HEK293 (cell line): ENCODE data around the gene PROSER3.

Experiments
- CTCF ChIA-PET: fragments of 350-600 bp; formaldehyde crosslinking; extraction: SDS; loops from one replicate; lab custom pipeline; 2021; ENCODE audit warnings: antibody characterized with exemption; lab: Yijun Ruan, JAX
- POLR2A ChIA-PET: fragments of 300-600 bp; formaldehyde crosslinking; extraction: SDS; loops from one replicate; lab custom pipeline; 2020; ENCODE audit warnings: antibody characterized with exemption, inconsistent platforms; lab: Yijun Ruan, JAX
- H3K27ac ChIP-seq: fragments of 200-500 bp; sonication (Bioruptor generic); 2 replicates; pipeline ENCODE4 v1.5.1; 2014; ENCODE audit warnings: low read depth, low read length, control low read depth, inconsistent platforms; ENCODE audit errors: extremely low read depth
- H3K36me3 ChIP-seq, 2 experiments: fragments of 200-500 bp in 1 of 2; sonication (Bioruptor generic) in 1 of 2; 1 replicate in 1 of 2; 2 replicates in 1 of 2; pipeline ENCODE4 v1.5.1; 2014 to 2017; ENCODE audit warnings: inconsistent platforms in 2 of 2, low read length in 2 of 2; ENCODE audit not compliant: control insufficient read depth in 2 of 2, insufficient read depth in 1 of 2
- H3K4me1 ChIP-seq: fragments of 200-500 bp; sonication (Bioruptor generic); 2 replicates; pipeline ENCODE4 v1.5.1; 2014; ENCODE audit warnings: mild to moderate bottlenecking, low read length, inconsistent platforms; ENCODE audit not compliant: control insufficient read depth, insufficient read depth
- H3K4me3 ChIP-seq: 2 replicates; pipeline ENCODE4 v1.5.1; 2011; ENCODE audit warnings: low read depth, mild to moderate bottlenecking, control low read depth, low read length, moderate library complexity
- H3K9me3 ChIP-seq: fragments of 200-500 bp; sonication (Bioruptor generic); 2 replicates; pipeline ENCODE4 v1.5.1; 2014; ENCODE audit warnings: low read depth, low read length, inconsistent platforms; ENCODE audit not compliant: control insufficient read depth, insufficient read depth
- GFI1B ChIP-seq: fragments of 450-650 bp; formaldehyde crosslinking; IDR thresholded peaks from 2 replicates; pipeline ENCODE4 v1.5.1; 2016; ENCODE audit warnings: missing biosample characterization, missing genetic modification characterization
- GLI2 ChIP-seq: fragments of 450-650 bp; formaldehyde crosslinking; IDR thresholded peaks from 2 replicates; pipeline ENCODE4; 2017; ENCODE audit warnings: missing biosample characterization, missing genetic modification characterization, low read depth, borderline replicate concordance
- GLI4 ChIP-seq: fragments of 450-650 bp; formaldehyde crosslinking; IDR thresholded peaks from 2 replicates; pipeline ENCODE4 v1.5.1; 2016; ENCODE audit warnings: missing biosample characterization, missing genetic modification characterization
- ZFP37 ChIP-seq: fragments of 450-650 bp; formaldehyde crosslinking; IDR thresholded peaks from 2 replicates; pipeline ENCODE4 v1.5.1; 2016; ENCODE audit warnings: missing biosample characterization, missing genetic modification characterization
- ZNF132 ChIP-seq: fragments of 450-650 bp; formaldehyde crosslinking; IDR thresholded peaks from 2 replicates; pipeline ENCODE4 v1.5.1; 2017; ENCODE audit warnings: missing biosample characterization, missing genetic modification characterization, borderline replicate concordance
- ZNF169 ChIP-seq: fragments of 450-650 bp; formaldehyde crosslinking; IDR thresholded peaks from 2 replicates; pipeline ENCODE4 v1.5.1; 2016; ENCODE audit warnings: missing biosample characterization, missing genetic modification characterization
- ZNF248 ChIP-seq: fragments of 450-650 bp; formaldehyde crosslinking; IDR thresholded peaks from 2 replicates; pipeline ENCODE4 v1.5.1; 2017; ENCODE audit warnings: missing biosample characterization, missing genetic modification characterization
- ZNF416 ChIP-seq: fragments of 450-650 bp; formaldehyde crosslinking; IDR thresholded peaks from 2 replicates; pipeline ENCODE4 v1.5.1; 2016; ENCODE audit warnings: missing biosample characterization, missing genetic modification characterization
- ZNF423 ChIP-seq: fragments of 450-650 bp; formaldehyde crosslinking; IDR thresholded peaks from 2 replicates; pipeline ENCODE4 v1.5.1; 2016; ENCODE audit warnings: missing biosample characterization, missing genetic modification characterization
- ZNF426 ChIP-seq: fragments of 450-650 bp; formaldehyde crosslinking; IDR thresholded peaks from 2 replicates; pipeline ENCODE4 v1.5.1; 2017; ENCODE audit warnings: missing biosample characterization, missing genetic modification characterization, mild to moderate bottlenecking, inconsistent platforms, moderate library complexity
- ZNF473 ChIP-seq: fragments of 450-650 bp; formaldehyde crosslinking; IDR thresholded peaks from 2 replicates; pipeline ENCODE4 v1.5.1; 2017; ENCODE audit warnings: missing biosample characterization, missing genetic modification characterization
- ZNF529 ChIP-seq: fragments of 450-650 bp; formaldehyde crosslinking; IDR thresholded peaks from 2 replicates; pipeline ENCODE4 v1.5.1; 2017; ENCODE audit warnings: missing genetic modification characterization, missing biosample characterization; ENCODE audit not compliant: insufficient replicate concordance
- ZNF549 ChIP-seq: fragments of 450-650 bp; IDR thresholded peaks from 2 replicates; pipeline ENCODE4 v1.5.1; 2018; ENCODE audit warnings: missing biosample characterization, missing genetic modification characterization, mild to moderate bottlenecking, inconsistent platforms, moderate library complexity
- ZNF558 ChIP-seq: fragments of 450-650 bp; formaldehyde crosslinking; IDR thresholded peaks from 2 replicates; pipeline ENCODE4 v1.5.1; 2016; ENCODE audit warnings: missing biosample characterization, missing genetic modification characterization
- ZNF560 ChIP-seq: fragments of 450-650 bp; formaldehyde crosslinking; IDR thresholded peaks from 2 replicates; pipeline ENCODE4 v1.5.1; 2017; ENCODE audit warnings: missing biosample characterization, missing genetic modification characterization, borderline replicate concordance
- ZNF600 ChIP-seq: fragments of 450-650 bp; formaldehyde crosslinking; IDR thresholded peaks from 2 replicates; pipeline ENCODE4 v1.5.1; 2016; ENCODE audit warnings: missing biosample characterization, missing genetic modification characterization
- ZNF610 ChIP-seq: fragments of 450-650 bp; formaldehyde crosslinking; IDR thresholded peaks from 2 replicates; pipeline ENCODE4 v1.5.1; 2016; ENCODE audit warnings: missing biosample characterization, missing genetic modification characterization, borderline replicate concordance
- ZNF747 ChIP-seq: fragments of 450-650 bp; formaldehyde crosslinking; IDR thresholded peaks from 2 replicates; pipeline ENCODE4 v1.5.1; 2016; ENCODE audit warnings: missing biosample characterization, missing genetic modification characterization
- ZNF843 ChIP-seq: fragments of 450-650 bp; formaldehyde crosslinking; IDR thresholded peaks from 2 replicates; pipeline ENCODE4 v1.5.1; 2016; ENCODE audit warnings: missing biosample characterization, missing genetic modification characterization
- TF ChIP-seq, protein P1 (sequence below): fragments of 450-650 bp; formaldehyde crosslinking; IDR thresholded peaks from 2 replicates; pipeline ENCODE4 v1.5.1; 2016; ENCODE audit warnings: missing biosample characterization, missing genetic modification characterization
- TF ChIP-seq, protein P2 (sequence below): fragments of 450-650 bp; formaldehyde crosslinking; IDR thresholded peaks from 2 replicates; pipeline ENCODE4 v1.5.1; 2016; ENCODE audit warnings: missing biosample characterization, missing genetic modification characterization
- TF ChIP-seq, protein P3 (sequence below): fragments of 450-650 bp; formaldehyde crosslinking; conservative IDR thresholded peaks from 2 replicates; pipeline ENCODE4 v1.5.1; 2016; ENCODE audit warnings: low read depth, missing biosample characterization, missing genetic modification characterization
- TF ChIP-seq, protein P4 (sequence below): fragments of 450-650 bp; formaldehyde crosslinking; IDR thresholded peaks from 2 replicates; pipeline ENCODE4 v1.5.1; 2016; ENCODE audit warnings: missing biosample characterization, missing genetic modification characterization

Gene PROSER3

DNA sequence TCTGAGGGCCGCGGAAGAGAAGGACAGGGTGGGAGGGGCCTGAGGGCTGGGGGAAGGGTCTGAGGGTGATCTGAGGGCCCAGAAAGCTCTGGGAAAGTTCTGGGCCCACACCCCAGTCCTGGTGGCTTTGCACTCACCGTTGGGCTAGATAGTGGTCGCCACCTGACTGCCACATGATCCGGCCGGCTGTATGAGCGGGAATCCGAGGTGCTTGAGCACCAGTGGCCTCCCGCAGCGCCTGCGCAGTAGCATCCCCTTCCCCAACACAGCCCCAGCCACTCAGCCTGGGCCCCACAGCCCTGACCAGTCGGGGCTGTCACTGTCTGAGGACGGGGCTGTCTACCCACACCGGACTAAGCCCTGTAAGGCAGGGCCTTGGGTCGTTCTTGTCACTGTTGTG is 39.7 kb downstream of the PROSER3 start:
- no peaks in the 10 kb centered on the region; a peak in 1 of 3 replicates for H3K36me3 ChIP-seq
- POLR2A ChIA-PET, result interaction anchor here (0.7 kb wide), 1 partner anchor 150 kb away, joined by 4 read pairs; the partner anchor contains the start of gene COX6B1
- no peaks in the 10 kb centered on the region for H3K4me1 ChIP-seq
- no peak overlapping the region for H3K27ac ChIP-seq
- H3K4me3 ChIP-seq, result no peak overlapping the region
- H3K9me3 ChIP-seq, result no peaks in the 10 kb centered on the region
- CTCF ChIA-PET, result interaction anchor here (0.5 to 0.8 kb wide), 3 partner anchors 12 to 1158 kb away, joined by 3 to 4 read pairs (median 3); no protein-coding TSS in a partner anchor
- TF ChIP-seq GLI2 (tag by site-specific recombination) (no peak), ZNF747 (no peak), ZNF473 (tag by site-specific recombination) (no peak), ZNF843 (tag by site-specific recombination) (no peak), ZNF610 (tag by site-specific recombination) (no peak), ZNF529 (tag by site-specific recombination) (no peak), ZFP37 (tag by site-specific recombination) (no peak), ZNF423 (tag by site-specific recombination) (no peak), ZNF169 (tag by site-specific recombination) (no peak), ZNF560 (tag by site-specific recombination) (no peak), GFI1B (tag by site-specific recombination) (no peak), ZNF416 (tag by site-specific recombination) (no peak), ZNF248 (tag by site-specific recombination) (no peak), ZNF549 (tag by site-specific recombination) (no peak), GLI4 (no peak), ZNF558 (tag by site-specific recombination) (no peak), ZNF426 (tag by site-specific recombination) (no peak)
- TF ChIP-seq, protein P1, sequence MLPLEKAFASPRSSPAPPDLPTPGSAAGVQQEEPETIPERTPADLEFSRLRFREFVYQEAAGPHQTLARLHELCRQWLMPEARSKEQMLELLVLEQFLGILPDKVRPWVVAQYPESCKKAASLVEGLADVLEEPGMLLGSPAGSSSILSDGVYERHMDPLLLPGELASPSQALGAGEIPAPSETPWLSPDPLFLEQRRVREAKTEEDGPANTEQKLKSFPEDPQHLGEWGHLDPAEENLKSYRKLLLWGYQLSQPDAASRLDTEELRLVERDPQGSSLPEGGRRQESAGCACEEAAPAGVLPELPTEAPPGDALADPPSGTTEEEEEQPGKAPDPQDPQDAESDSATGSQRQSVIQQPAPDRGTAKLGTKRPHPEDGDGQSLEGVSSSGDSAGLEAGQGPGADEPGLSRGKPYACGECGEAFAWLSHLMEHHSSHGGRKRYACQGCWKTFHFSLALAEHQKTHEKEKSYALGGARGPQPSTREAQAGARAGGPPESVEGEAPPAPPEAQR, result no peak
- TF ChIP-seq, protein P2, sequence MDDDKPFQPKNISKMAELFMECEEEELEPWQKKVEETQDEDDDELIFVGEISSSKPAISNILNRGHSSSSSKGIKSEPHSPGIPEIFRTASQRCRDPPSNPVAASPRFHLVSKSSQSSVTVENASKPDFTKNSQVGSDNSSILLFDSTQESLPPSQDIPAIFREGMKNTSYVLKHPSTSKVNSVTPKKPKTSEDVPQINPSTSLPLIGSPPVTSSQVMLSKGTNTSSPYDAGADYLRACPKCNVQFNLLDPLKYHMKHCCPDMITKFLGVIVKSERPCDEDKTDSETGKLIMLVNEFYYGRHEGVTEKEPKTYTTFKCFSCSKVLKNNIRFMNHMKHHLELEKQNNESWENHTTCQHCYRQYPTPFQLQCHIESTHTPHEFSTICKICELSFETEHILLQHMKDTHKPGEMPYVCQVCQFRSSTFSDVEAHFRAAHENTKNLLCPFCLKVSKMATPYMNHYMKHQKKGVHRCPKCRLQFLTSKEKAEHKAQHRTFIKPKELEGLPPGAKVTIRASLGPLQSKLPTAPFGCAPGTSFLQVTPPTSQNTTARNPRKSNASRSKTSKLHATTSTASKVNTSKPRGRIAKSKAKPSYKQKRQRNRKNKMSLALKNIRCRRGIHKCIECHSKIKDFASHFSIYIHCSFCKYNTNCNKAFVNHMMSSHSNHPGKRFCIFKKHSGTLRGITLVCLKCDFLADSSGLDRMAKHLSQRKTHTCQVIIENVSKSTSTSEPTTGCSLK (tag by site-specific recombination), result no peak
- TF ChIP-seq, protein P3, sequence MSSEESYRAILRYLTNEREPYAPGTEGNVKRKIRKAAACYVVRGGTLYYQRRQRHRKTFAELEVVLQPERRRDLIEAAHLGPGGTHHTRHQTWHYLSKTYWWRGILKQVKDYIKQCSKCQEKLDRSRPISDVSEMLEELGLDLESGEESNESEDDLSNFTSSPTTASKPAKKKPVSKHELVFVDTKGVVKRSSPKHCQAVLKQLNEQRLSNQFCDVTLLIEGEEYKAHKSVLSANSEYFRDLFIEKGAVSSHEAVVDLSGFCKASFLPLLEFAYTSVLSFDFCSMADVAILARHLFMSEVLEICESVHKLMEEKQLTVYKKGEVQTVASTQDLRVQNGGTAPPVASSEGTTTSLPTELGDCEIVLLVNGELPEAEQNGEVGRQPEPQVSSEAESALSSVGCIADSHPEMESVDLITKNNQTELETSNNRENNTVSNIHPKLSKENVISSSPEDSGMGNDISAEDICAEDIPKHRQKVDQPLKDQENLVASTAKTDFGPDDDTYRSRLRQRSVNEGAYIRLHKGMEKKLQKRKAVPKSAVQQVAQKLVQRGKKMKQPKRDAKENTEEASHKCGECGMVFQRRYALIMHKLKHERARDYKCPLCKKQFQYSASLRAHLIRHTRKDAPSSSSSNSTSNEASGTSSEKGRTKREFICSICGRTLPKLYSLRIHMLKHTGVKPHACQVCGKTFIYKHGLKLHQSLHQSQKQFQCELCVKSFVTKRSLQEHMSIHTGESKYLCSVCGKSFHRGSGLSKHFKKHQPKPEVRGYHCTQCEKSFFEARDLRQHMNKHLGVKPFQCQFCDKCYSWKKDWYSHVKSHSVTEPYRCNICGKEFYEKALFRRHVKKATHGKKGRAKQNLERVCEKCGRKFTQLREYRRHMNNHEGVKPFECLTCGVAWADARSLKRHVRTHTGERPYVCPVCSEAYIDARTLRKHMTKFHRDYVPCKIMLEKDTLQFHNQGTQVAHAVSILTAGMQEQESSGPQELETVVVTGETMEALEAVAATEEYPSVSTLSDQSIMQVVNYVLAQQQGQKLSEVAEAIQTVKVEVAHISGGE, result no peak

DNA sequence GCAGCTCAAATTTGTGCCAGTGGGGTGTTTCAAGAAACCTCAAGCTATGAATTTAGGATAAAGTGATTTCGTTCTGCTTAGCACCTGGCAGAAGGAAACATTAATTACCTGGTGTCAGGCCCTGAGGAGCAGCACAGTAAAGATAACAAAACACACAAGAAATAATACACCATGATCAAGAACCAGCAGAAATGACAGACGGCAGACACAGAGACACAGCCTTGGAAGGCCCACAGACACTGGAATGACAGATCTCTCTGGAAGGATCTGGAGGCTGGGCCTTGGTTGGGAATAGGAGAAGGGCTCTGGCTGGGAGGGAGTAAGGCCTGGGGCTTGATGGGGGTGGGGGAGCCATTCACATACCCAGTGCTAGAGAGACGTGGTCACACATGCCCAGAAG is 43.9 kb downstream of the PROSER3 start:
- H3K36me3 ChIP-seq, result no peaks in the 10 kb centered on the region
- TF ChIP-seq, protein P4, sequence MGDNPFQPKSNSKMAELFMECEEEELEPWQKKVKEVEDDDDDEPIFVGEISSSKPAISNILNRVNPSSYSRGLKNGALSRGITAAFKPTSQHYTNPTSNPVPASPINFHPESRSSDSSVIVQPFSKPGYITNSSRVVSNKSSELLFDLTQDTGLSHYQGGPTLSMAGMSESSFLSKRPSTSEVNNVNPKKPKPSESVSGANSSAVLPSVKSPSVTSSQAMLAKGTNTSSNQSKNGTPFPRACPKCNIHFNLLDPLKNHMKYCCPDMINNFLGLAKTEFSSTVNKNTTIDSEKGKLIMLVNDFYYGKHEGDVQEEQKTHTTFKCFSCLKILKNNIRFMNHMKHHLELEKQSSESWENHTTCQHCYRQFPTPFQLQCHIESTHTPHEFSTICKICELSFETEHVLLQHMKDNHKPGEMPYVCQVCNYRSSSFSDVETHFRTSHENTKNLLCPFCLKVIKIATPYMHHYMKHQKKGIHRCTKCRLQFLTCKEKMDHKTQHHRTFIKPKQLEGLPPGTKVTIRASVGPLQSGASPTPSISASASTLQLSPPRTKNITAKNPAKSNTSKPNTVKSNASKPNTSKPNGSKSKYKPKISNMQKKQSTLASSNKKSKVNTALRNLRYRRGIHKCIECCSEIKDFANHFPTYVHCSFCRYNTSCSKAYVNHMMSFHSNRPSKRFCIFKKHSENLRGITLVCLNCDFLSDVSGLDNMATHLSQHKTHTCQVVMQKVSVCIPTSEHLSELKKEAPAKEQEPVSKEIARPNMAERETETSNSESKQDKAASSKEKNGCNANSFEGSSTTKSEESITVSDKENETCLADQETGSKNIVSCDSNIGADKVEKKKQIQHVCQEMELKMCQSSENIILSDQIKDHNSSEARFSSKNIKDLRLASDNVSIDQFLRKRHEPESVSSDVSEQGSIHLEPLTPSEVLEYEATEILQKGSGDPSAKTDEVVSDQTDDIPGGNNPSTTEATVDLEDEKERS, result 0 out of 2 replicates have a peak, but pooled peaks have one; percentile 61
- TF ChIP-seq ZNF132 (tag by site-specific recombination), result no peak
- TF ChIP-seq ZNF600 (tag by site-specific recombination), result peak; percentile 31; the same call in 1 of the 2 replicates
- ChIA-PET POLR2A (interaction anchor here (0.5 kb wide), 1 partner anchor 212 kb away, joined by 3 read pairs; the partner anchor contains the start of gene ALKBH6), CTCF (interaction anchor here (0.6 to 2.7 kb wide), 6 partner anchors 10 to 47 kb away, joined by 3 to 15 read pairs (median 4); no protein-coding TSS in a partner anchor)
- no peaks in the 10 kb centered on the region for H3K4me1 ChIP-seq
- H3K4me3 ChIP-seq, result no peak overlapping the region
- no peaks in the 10 kb centered on the region for H3K9me3 ChIP-seq
- H3K27ac ChIP-seq, result no peak overlapping the region
